Lower leg skin (tissue), 3 donors: Measurements from ENCODE around the gene RALGDS.

Source experiments
- POLR2A ChIP-seq, 2 donors: fragments of 450-650 bp; IDR thresholded peaks; one replicate each; pipeline ENCODE4 v1.6.1; 2016 to 2017; ENCODE audit warnings: antibody characterized with exemption in 2 of 2, mild to moderate bottlenecking in 1 of 2, moderate library complexity in 1 of 2
- TF ChIP-seq, protein P1 (sequence below), 3 donors: fragments of 450-650 bp; IDR thresholded peaks; one replicate each; pipeline ENCODE4 v1.5.1; 2016; ENCODE audit warnings: antibody characterized with exemption in 3 of 3, mild to moderate bottlenecking in 3 of 3, moderate library complexity in 2 of 3

DNA sequence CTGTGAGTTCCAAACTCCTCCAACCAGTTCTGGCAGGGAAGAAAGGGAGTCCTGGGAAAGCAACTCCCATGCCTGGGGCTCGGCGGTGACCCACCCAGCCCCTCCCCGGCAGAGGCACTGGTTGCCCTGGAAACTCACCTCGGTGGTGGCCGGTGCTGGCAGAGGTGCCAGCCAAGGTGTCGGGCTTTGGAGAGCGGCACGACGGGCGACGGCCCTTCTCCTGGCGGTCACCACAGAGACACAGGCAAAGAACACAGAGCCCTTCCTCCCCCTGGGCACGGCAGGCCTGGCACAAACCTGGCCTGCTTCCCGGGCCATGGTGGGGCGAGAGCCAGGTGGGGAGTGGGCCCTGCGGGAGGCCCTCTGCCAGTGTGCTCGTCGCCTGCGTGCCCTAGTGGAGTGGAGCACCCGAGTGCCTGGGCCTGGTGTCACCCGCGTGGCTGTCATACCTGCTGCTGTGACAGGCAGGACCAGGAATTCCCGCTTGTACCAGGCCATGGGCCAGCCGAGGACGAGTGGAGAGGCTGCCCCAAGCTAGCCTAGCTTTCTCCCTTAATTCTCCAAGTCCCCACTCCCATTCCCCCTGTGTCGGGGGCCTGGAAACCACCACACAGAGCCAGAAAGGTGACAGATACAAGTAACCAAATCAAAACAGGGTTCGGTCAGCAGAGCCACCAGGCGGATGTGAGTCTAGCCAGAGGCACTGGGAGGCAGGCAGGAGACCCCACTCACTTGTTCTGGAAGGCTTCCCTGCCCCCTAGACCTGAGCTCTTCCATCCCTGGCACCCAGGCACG, 8.2 kb upstream of the RALGDS start:
- no peak for TF ChIP-seq POLR2A (IDR thresholded peaks at IDR 0.05)
- TF ChIP-seq, protein P1, sequence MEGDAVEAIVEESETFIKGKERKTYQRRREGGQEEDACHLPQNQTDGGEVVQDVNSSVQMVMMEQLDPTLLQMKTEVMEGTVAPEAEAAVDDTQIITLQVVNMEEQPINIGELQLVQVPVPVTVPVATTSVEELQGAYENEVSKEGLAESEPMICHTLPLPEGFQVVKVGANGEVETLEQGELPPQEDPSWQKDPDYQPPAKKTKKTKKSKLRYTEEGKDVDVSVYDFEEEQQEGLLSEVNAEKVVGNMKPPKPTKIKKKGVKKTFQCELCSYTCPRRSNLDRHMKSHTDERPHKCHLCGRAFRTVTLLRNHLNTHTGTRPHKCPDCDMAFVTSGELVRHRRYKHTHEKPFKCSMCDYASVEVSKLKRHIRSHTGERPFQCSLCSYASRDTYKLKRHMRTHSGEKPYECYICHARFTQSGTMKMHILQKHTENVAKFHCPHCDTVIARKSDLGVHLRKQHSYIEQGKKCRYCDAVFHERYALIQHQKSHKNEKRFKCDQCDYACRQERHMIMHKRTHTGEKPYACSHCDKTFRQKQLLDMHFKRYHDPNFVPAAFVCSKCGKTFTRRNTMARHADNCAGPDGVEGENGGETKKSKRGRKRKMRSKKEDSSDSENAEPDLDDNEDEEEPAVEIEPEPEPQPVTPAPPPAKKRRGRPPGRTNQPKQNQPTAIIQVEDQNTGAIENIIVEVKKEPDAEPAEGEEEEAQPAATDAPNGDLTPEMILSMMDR (IDR thresholded peaks at IDR 0.05), result no peak
